Nephron (organoid): ENCODE measurements around the gene ITGA2.

Experiments
- H3K27ac Mint-ChIP-seq, 3 experiments: 2 replicates each; pipeline ENCODE4 v1.8.0; 2020; ENCODE audit warnings: mixed read lengths in 3 of 3, mild to moderate bottlenecking in 2 of 3, moderate library complexity in 1 of 3
- H3K27me3 Mint-ChIP-seq: 2 replicates; pipeline ENCODE4 v1.8.0; 2021; ENCODE audit warnings: low read depth, mild to moderate bottlenecking, moderate library complexity, mixed read lengths
- H3K36me3 Mint-ChIP-seq: 2 replicates; pipeline ENCODE4 v1.8.0; 2020; ENCODE audit warnings: low read depth, mixed read lengths
- H3K4me1 Mint-ChIP-seq: 2 replicates; pipeline ENCODE4 v1.8.0; 2020; ENCODE audit warnings: mixed read lengths
- H3K4me3 Mint-ChIP-seq, 3 experiments: 2 replicates each; pipeline ENCODE4 v1.8.0; 2020; ENCODE audit warnings: mild to moderate bottlenecking in 3 of 3, mixed read lengths in 3 of 3, moderate library complexity in 2 of 3
- H3K9me3 Mint-ChIP-seq: 2 replicates; pipeline ENCODE4 v1.8.0; 2020; ENCODE audit warnings: mixed read lengths
- CTCF ChIP-seq, 3 experiments: fragments of 200-600 bp; sonication (generic); IDR thresholded peaks; one replicate each; pipeline ENCODE4 v1.5.0; 2021; ENCODE audit warnings: antibody characterized with exemption in 3 of 3; ENCODE audit not compliant: unreplicated experiment in 3 of 3

Gene ITGA2

GRCh38 chr5:53095931-53096525 lies 106.9 kb downstream of the ITGA2 start:
- peak; percentile 91 to 94 (median 91) for TF ChIP-seq CTCF (IDR thresholded peaks at IDR 0.05; ENCODE audit: unreplicated experiment in 3 of 3)
- Mint-ChIP-seq H3K4me3 (no peak overlapping the region), H3K9me3 (no peaks in the 10 kb centered on the region), H3K27me3 (no peaks in the 10 kb centered on the region), H3K27ac (no peak overlapping the region), H3K4me1 (peaks cover 14% of the 10 kb centered on the region), H3K36me3 (peaks cover 26% of the 10 kb centered on the region)

DNA sequence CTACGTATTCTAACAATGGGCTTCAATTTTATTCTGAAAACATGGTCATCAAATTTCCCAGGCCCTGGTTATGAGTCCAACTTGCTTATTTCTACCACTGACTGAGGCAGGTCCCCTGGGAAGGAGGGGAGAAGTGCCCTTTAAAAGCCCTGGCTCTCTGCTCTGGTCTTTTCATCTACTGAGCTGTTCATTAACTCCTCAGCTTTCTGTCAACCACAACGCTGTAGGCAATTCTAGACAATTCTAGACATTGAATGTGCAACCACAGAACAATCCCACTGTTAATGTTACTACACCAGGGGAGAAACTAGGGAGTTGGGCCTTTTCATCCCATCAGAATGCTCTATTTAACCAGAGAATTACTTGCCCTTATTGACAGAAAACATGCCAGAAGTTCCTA lies 110.4 kb downstream of the ITGA2 start:
- no peak for TF ChIP-seq CTCF (IDR thresholded peaks at IDR 0.05; ENCODE audit: unreplicated experiment in 3 of 3)
- Mint-ChIP-seq H3K27me3 (no peaks in the 10 kb centered on the region), H3K4me3 (peak overlapping the region in 1 of 3 experiments; percentile 40), H3K4me1 (peaks cover 8% of the 10 kb centered on the region), H3K36me3 (peaks cover 47% of the 10 kb centered on the region), H3K27ac (peak overlapping the region; percentile 80 to 92 (median 84)), H3K9me3 (no peaks in the 10 kb centered on the region)

DNA sequence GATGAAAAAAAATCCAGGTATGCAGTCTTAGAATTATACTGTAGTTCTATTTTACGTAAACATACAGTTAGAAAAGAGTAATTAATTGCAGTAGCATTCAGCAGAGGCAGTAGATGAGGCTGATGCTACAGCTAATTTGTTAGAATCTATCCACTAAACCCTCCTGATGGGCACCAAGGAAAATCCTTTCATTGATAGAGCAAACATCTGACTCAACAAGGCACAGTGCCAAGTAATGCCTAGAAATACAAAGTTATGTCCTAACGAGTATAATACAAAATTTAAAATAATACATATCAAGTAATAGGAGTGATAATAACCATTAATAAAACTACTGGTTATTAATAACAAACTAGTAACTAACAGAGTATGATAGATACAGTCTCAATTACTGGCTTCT lies 111.5 kb downstream of the ITGA2 start:
- Mint-ChIP-seq H3K4me3 (no peak overlapping the region), H3K27me3 (no peaks in the 10 kb centered on the region), H3K9me3 (no peaks in the 10 kb centered on the region), H3K27ac (no peak overlapping the region), H3K36me3 (peaks cover 56% of the 10 kb centered on the region), H3K4me1 (peaks cover 9% of the 10 kb centered on the region)
- TF ChIP-seq CTCF (IDR thresholded peaks at IDR 0.05; ENCODE audit: unreplicated experiment in 3 of 3), result no peak

GRCh38 chr5:53105611-53106300 lies 116.6 kb downstream of the ITGA2 start:
- Mint-ChIP-seq H3K27me3 (no peaks in the 10 kb centered on the region), H3K4me1 (peaks cover 21% of the 10 kb centered on the region), H3K36me3 (peaks cover 53% of the 10 kb centered on the region), H3K9me3 (no peaks in the 10 kb centered on the region), H3K27ac (no peak overlapping the region), H3K4me3 (peak overlapping the region in 2 of 3 experiments; percentile 24 to 54)
- no peak for TF ChIP-seq CTCF (IDR thresholded peaks at IDR 0.05; ENCODE audit: unreplicated experiment in 3 of 3)

DNA sequence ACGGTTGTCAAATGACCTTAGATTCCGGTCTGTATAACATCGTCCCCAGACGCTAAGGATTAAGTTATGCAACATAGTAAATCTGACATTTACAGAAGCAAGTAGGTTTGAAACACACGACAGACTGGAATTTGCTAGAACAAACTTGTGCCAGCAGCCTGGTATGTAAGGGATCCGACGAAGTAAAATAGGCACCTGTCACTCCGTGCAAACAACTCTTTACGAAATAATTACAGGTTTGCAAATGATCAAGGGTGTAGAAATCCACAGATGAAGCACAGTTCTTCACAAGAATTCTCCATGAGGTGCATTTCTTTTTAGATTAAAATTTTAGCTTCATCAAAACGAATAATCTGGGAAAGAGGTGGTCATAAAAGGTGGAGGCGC lies 119.9 kb downstream of the ITGA2 start:
- Mint-ChIP-seq H3K4me1 (peaks cover 21% of the 10 kb centered on the region), H3K27me3 (no peaks in the 10 kb centered on the region), H3K4me3 (peak overlapping the region; percentile 94 to 96 (median 95)), H3K27ac (peak overlapping the region; percentile 85 to 92 (median 87)), H3K9me3 (no peaks in the 10 kb centered on the region), H3K36me3 (peaks cover 29% of the 10 kb centered on the region)
- TF ChIP-seq CTCF (IDR thresholded peaks at IDR 0.05; ENCODE audit: unreplicated experiment in 3 of 3), result no peak
